Liver (tissue), 9 donors: ENCODE data around the gene ERC2. TPM values are rescaled to one million over a fixed set of nuclear protein-coding genes. Genes with fewer than 3 reads are reported as not detected.

Source experiments
- DNase-seq: peaks from one replicate; pipeline ENCODE4 v3.0.0-alpha.2; 2017; ENCODE audit warnings: low spot score
- H3K27ac ChIP-seq, 2 donors: one replicate each; pipeline ENCODE4 v1.7.0; 2013; ENCODE audit warnings: inconsistent platforms in 2 of 2, low read length in 2 of 2, control low read depth in 1 of 2, low read depth in 1 of 2, mild to moderate bottlenecking in 1 of 2
- H3K27me3 ChIP-seq, 4 donors: one replicate each; pipeline versions ENCODE4 v1.6.1 to v1.7.0; 2013; ENCODE audit warnings: low read length in 3 of 4, inconsistent platforms in 1 of 4, mild to moderate bottlenecking in 1 of 4, moderate library complexity in 1 of 4; ENCODE audit not compliant: control insufficient read depth in 4 of 4, insufficient read depth in 4 of 4
- H3K36me3 ChIP-seq, 4 donors: one replicate each; pipeline versions ENCODE4 v1.6.1 to v1.7.0; 2013; ENCODE audit warnings: low read length in 3 of 4, mild to moderate bottlenecking in 3 of 4, low read depth in 1 of 4, moderate library complexity in 1 of 4; ENCODE audit not compliant: control insufficient read depth in 4 of 4, insufficient read depth in 3 of 4
- H3K4me1 ChIP-seq, 4 donors: one replicate each; pipeline versions ENCODE4 v1.6.1 to v1.7.0; 2013; ENCODE audit warnings: low read length in 3 of 4, mild to moderate bottlenecking in 3 of 4, moderate library complexity in 1 of 4; ENCODE audit not compliant: control insufficient read depth in 4 of 4, insufficient read depth in 4 of 4
- H3K4me3 ChIP-seq, 3 donors: one replicate each; pipeline versions ENCODE4 v1.6.1 to v1.7.0; 2013; ENCODE audit warnings: low read length in 3 of 3, control low read depth in 1 of 3, low read depth in 1 of 3, mild to moderate bottlenecking in 1 of 3
- H3K9ac ChIP-seq, 2 donors: one replicate each; pipeline ENCODE4 v1.7.0; 2013; ENCODE audit warnings: low read length in 2 of 2, mild to moderate bottlenecking in 2 of 2, moderate library complexity in 2 of 2, control low read depth in 1 of 2, low read depth in 1 of 2
- H3K9me3 ChIP-seq, 4 donors: one replicate each; pipeline versions ENCODE4 v1.6.1 to v1.7.0; 2013; ENCODE audit warnings: low read length in 3 of 4; ENCODE audit not compliant: control insufficient read depth in 4 of 4
- ATF3 ChIP-seq: IDR thresholded peaks from 2 replicates; pipeline ENCODE4 v1.6.1; 2016; ENCODE audit warnings: antibody characterized with exemption
- CTCF ChIP-seq: fragments of 150-350 bp; IDR thresholded peaks from 2 replicates; pipeline ENCODE4 v1.5.1; 2017; ENCODE audit warnings: improper control_type of control experiment, low read depth, low read length; ENCODE audit not compliant: missing input control
- EGR1 ChIP-seq, 2 donors: IDR thresholded peaks; 2 replicates each; pipeline ENCODE4 v1.6.1; 2016 to 2018; ENCODE audit warnings: antibody characterized with exemption in 2 of 2, low read depth in 2 of 2
- FOXA1 ChIP-seq: IDR thresholded peaks from 2 replicates; pipeline ENCODE4 v1.6.1; 2016; ENCODE audit warnings: antibody characterized with exemption
- FOXA2 ChIP-seq: IDR thresholded peaks from 2 replicates; pipeline ENCODE4 v1.6.1; 2016; ENCODE audit warnings: antibody characterized with exemption
- GABPA ChIP-seq, 2 donors: IDR thresholded peaks in 1 of 2; conservative IDR thresholded peaks in 1 of 2; 2 replicates each; pipeline ENCODE4 v1.6.1; 2016; ENCODE audit warnings: antibody characterized with exemption in 2 of 2, mild to moderate bottlenecking in 1 of 2, moderate library complexity in 1 of 2
- HNF4A ChIP-seq, 2 donors: conservative IDR thresholded peaks; 2 replicates each; pipeline ENCODE4 v1.6.1; 2016; ENCODE audit warnings: antibody characterized with exemption in 2 of 2, mild to moderate bottlenecking in 2 of 2
- HNF4G ChIP-seq: IDR thresholded peaks from 2 replicates; pipeline ENCODE4 v1.6.1; 2016; ENCODE audit warnings: antibody characterized with exemption
- JUND ChIP-seq, 2 donors: IDR thresholded peaks; 2 replicates each; pipeline ENCODE4 v1.6.1; 2016; ENCODE audit warnings: antibody characterized with exemption in 2 of 2
- NR2F2 ChIP-seq: IDR thresholded peaks from 2 replicates; pipeline ENCODE4 v1.6.1; 2016; ENCODE audit warnings: antibody characterized with exemption
- RAD21 ChIP-seq, 2 donors: IDR thresholded peaks; 2 replicates each; pipeline ENCODE4 v1.6.1; 2016; ENCODE audit warnings: antibody characterized with exemption in 2 of 2, mild to moderate bottlenecking in 2 of 2
- RXRA ChIP-seq, 2 donors: IDR thresholded peaks; 2 replicates each; pipeline ENCODE4 v1.6.1; 2017 to 2018; ENCODE audit warnings: antibody characterized with exemption in 2 of 2, mild to moderate bottlenecking in 1 of 2
- SP1 ChIP-seq: IDR thresholded peaks from 2 replicates; pipeline ENCODE4 v1.6.1; 2018; ENCODE audit warnings: antibody characterized with exemption, mild to moderate bottlenecking
- TAF1 ChIP-seq: conservative IDR thresholded peaks from 2 replicates; pipeline ENCODE4 v1.6.1; 2016; ENCODE audit warnings: antibody characterized with exemption, mild to moderate bottlenecking
- YY1 ChIP-seq: IDR thresholded peaks from 2 replicates; pipeline ENCODE4 v1.6.1; 2016; ENCODE audit warnings: antibody characterized with exemption, mild to moderate bottlenecking
- WGBS: extraction: QIAGEN DNeasy Blood & Tissue Kit; methylation state at CpG from one replicate; pipeline ENCODE4 v1.1.7; 2013; 5-methylcytosine and 5-hydroxymethylcytosine counted together
- polyA plus RNA-seq, 2 donors: library from polyadenylated mRNA; stranded (reverse) in 1 of 2; unstranded in 1 of 2; fragments of 200-250 nt in 1 of 2; fragments of >200 nt in 1 of 2; fragmentation: Nextera tagmentation in 1 of 2; extraction: Ambion mirVana in 1 of 2; gene quantifications; one replicate each; pipeline versions ENCODE4 v1.2.1 to v1.2.3, GENCODE V29; 2013 to 2015
- total RNA-seq, 2 donors: library from RNA; depleted of rRNA; stranded (reverse); fragments of >200 nt; gene quantifications; one replicate each; pipeline ENCODE4 v1.2.3, GENCODE V29; 2014
- TF ChIP-seq, protein P1 (sequence below): IDR thresholded peaks from 2 replicates; pipeline ENCODE4 v1.6.1; 2016; ENCODE audit warnings: antibody characterized with exemption
- TF ChIP-seq, protein P2 (sequence below): IDR thresholded peaks from 2 replicates; pipeline ENCODE4 v1.6.1; 2016; ENCODE audit warnings: antibody characterized with exemption
- TF ChIP-seq, protein P3 (sequence below): IDR thresholded peaks from 2 replicates; pipeline ENCODE4 v1.6.1; 2016; ENCODE audit warnings: antibody characterized with exemption, mild to moderate bottlenecking
- donor health status: healthy.
- donor health status: healthy.
- donor health status: healthy.
- donor health status: healthy.
- donor health status: healthy.

ERC2 gene
- total and polyA plus RNA-seq, 4 donors = 0.14 to 0.25 TPM; not detected in 2

GRCh38 chr3:56491566-56491965 lies 23.3 kb upstream of the ERC2 start:
- Histone ChIP-seq H3K27ac (no peak overlapping the region), H3K9me3 (no peaks in the 10 kb centered on the region), H3K9ac (no peak overlapping the region), H3K36me3 (no peaks in the 10 kb centered on the region), H3K4me1 (no peaks in the 10 kb centered on the region), H3K4me3 (no peak overlapping the region), H3K27me3 (peaks cover 0 to 10% (median 0%) of the 10 kb centered on the region in 4 donors)
- no peak for DNase-seq
- TF ChIP-seq HNF4A (conservative IDR thresholded peaks at IDR 0.05) (no peak), FOXA1 (no peak), FOXA2 (no peak), GABPA (IDR thresholded peaks at IDR 0.05 in 1 of 2, conservative IDR thresholded peaks at IDR 0.05 in 1 of 2) (no peak), HNF4G (no peak), RAD21 (IDR thresholded peaks at IDR 0.05) (no peak), NR2F2 (no peak), TAF1 (no peak), CTCF (no peak), ATF3 (no peak), SP1 (no peak), RXRA (IDR thresholded peaks at IDR 0.05) (no peak), YY1 (no peak), EGR1 (IDR thresholded peaks at IDR 0.05; ENCODE audit: low read depth in 2 of 2) (no peak), JUND (IDR thresholded peaks at IDR 0.05) (no peak)
- TF ChIP-seq, protein P1, sequence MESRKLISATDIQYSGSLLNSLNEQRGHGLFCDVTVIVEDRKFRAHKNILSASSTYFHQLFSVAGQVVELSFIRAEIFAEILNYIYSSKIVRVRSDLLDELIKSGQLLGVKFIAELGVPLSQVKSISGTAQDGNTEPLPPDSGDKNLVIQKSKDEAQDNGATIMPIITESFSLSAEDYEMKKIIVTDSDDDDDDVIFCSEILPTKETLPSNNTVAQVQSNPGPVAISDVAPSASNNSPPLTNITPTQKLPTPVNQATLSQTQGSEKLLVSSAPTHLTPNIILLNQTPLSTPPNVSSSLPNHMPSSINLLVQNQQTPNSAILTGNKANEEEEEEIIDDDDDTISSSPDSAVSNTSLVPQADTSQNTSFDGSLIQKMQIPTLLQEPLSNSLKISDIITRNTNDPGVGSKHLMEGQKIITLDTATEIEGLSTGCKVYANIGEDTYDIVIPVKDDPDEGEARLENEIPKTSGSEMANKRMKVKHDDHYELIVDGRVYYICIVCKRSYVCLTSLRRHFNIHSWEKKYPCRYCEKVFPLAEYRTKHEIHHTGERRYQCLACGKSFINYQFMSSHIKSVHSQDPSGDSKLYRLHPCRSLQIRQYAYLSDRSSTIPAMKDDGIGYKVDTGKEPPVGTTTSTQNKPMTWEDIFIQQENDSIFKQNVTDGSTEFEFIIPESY = no peak
- TF ChIP-seq, protein P2, sequence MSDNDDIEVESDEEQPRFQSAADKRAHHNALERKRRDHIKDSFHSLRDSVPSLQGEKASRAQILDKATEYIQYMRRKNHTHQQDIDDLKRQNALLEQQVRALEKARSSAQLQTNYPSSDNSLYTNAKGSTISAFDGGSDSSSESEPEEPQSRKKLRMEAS = no peak
- TF ChIP-seq, protein P3, sequence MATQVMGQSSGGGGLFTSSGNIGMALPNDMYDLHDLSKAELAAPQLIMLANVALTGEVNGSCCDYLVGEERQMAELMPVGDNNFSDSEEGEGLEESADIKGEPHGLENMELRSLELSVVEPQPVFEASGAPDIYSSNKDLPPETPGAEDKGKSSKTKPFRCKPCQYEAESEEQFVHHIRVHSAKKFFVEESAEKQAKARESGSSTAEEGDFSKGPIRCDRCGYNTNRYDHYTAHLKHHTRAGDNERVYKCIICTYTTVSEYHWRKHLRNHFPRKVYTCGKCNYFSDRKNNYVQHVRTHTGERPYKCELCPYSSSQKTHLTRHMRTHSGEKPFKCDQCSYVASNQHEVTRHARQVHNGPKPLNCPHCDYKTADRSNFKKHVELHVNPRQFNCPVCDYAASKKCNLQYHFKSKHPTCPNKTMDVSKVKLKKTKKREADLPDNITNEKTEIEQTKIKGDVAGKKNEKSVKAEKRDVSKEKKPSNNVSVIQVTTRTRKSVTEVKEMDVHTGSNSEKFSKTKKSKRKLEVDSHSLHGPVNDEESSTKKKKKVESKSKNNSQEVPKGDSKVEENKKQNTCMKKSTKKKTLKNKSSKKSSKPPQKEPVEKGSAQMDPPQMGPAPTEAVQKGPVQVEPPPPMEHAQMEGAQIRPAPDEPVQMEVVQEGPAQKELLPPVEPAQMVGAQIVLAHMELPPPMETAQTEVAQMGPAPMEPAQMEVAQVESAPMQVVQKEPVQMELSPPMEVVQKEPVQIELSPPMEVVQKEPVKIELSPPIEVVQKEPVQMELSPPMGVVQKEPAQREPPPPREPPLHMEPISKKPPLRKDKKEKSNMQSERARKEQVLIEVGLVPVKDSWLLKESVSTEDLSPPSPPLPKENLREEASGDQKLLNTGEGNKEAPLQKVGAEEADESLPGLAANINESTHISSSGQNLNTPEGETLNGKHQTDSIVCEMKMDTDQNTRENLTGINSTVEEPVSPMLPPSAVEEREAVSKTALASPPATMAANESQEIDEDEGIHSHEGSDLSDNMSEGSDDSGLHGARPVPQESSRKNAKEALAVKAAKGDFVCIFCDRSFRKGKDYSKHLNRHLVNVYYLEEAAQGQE = no peak
- WGBS = 56% methylated on average over 2 of the region's 2 CpGs
